HEK293 (cell line): ENCODE results near the gene JAZF1.

Experiments
- CTCF ChIA-PET: fragments of 350-600 bp; formaldehyde crosslinking; extraction: SDS; loops from one replicate; lab custom pipeline; 2021; ENCODE audit warnings: antibody characterized with exemption; lab: Yijun Ruan, JAX
- POLR2A ChIA-PET: fragments of 300-600 bp; formaldehyde crosslinking; extraction: SDS; loops from one replicate; lab custom pipeline; 2020; ENCODE audit warnings: antibody characterized with exemption, inconsistent platforms; lab: Yijun Ruan, JAX
- H3K27ac ChIP-seq: fragments of 200-500 bp; sonication (Bioruptor generic); 2 replicates; pipeline ENCODE4 v1.5.1; 2014; ENCODE audit warnings: low read depth, low read length, control low read depth, inconsistent platforms; ENCODE audit errors: extremely low read depth
- H3K36me3 ChIP-seq, 2 experiments: fragments of 200-500 bp in 1 of 2; sonication (Bioruptor generic) in 1 of 2; 1 replicate in 1 of 2; 2 replicates in 1 of 2; pipeline ENCODE4 v1.5.1; 2014 to 2017; ENCODE audit warnings: inconsistent platforms in 2 of 2, low read length in 2 of 2; ENCODE audit not compliant: control insufficient read depth in 2 of 2, insufficient read depth in 1 of 2
- H3K4me1 ChIP-seq: fragments of 200-500 bp; sonication (Bioruptor generic); 2 replicates; pipeline ENCODE4 v1.5.1; 2014; ENCODE audit warnings: mild to moderate bottlenecking, low read length, inconsistent platforms; ENCODE audit not compliant: control insufficient read depth, insufficient read depth
- H3K4me3 ChIP-seq: 2 replicates; pipeline ENCODE4 v1.5.1; 2011; ENCODE audit warnings: low read depth, mild to moderate bottlenecking, control low read depth, low read length, moderate library complexity
- H3K9me3 ChIP-seq: fragments of 200-500 bp; sonication (Bioruptor generic); 2 replicates; pipeline ENCODE4 v1.5.1; 2014; ENCODE audit warnings: low read depth, low read length, inconsistent platforms; ENCODE audit not compliant: control insufficient read depth, insufficient read depth
- HOXD13 ChIP-seq: sonication (generic); formaldehyde crosslinking; IDR thresholded peaks from 2 replicates; pipeline ENCODE4 v1.8.0; 2022; ENCODE audit warnings: missing genetic modification reagents, borderline replicate concordance
- MEIS1 ChIP-seq: sonication (generic); formaldehyde crosslinking; IDR thresholded peaks from 2 replicates; pipeline ENCODE4 v1.8.1; 2022; ENCODE audit warnings: missing genetic modification reagents, mild to moderate bottlenecking, borderline replicate concordance
- MYNN ChIP-seq: fragments of 450-650 bp; formaldehyde crosslinking; IDR thresholded peaks from 2 replicates; pipeline ENCODE4 v1.5.1; 2016; ENCODE audit warnings: missing biosample characterization, missing genetic modification characterization, borderline replicate concordance
- MZF1 ChIP-seq: fragments of 450-650 bp; formaldehyde crosslinking; IDR thresholded peaks from 2 replicates; pipeline ENCODE4 v1.5.1; 2017; ENCODE audit warnings: missing biosample characterization, missing genetic modification characterization, borderline replicate concordance
- RBAK ChIP-seq: fragments of 450-650 bp; formaldehyde crosslinking; IDR thresholded peaks from 2 replicates; pipeline ENCODE4 v1.5.1; 2016; ENCODE audit warnings: missing biosample characterization, missing genetic modification characterization
- SCRT2 ChIP-seq: fragments of 450-650 bp; formaldehyde crosslinking; IDR thresholded peaks from 2 replicates; pipeline ENCODE4 v1.5.1; 2016; ENCODE audit warnings: missing biosample characterization, missing genetic modification characterization
- ZBTB48 ChIP-seq: fragments of 450-650 bp; formaldehyde crosslinking; IDR thresholded peaks from 2 replicates; pipeline ENCODE4 v1.5.1; 2016; ENCODE audit warnings: missing biosample characterization, missing genetic modification characterization
- ZFHX2 ChIP-seq: fragments of 450-650 bp; formaldehyde crosslinking; conservative IDR thresholded peaks from 2 replicates; pipeline ENCODE4 v1.5.1; 2016; ENCODE audit warnings: missing biosample characterization, missing genetic modification characterization
- ZNF169 ChIP-seq: fragments of 450-650 bp; formaldehyde crosslinking; IDR thresholded peaks from 2 replicates; pipeline ENCODE4 v1.5.1; 2016; ENCODE audit warnings: missing biosample characterization, missing genetic modification characterization
- ZNF2 ChIP-seq: fragments of 450-650 bp; formaldehyde crosslinking; IDR thresholded peaks from 2 replicates; pipeline ENCODE4 v1.5.1; 2016; ENCODE audit warnings: missing biosample characterization, missing genetic modification characterization
- ZNF266 ChIP-seq: fragments of 450-650 bp; formaldehyde crosslinking; IDR thresholded peaks from 2 replicates; pipeline ENCODE4 v1.5.1; 2016; ENCODE audit warnings: missing biosample characterization, missing genetic modification characterization, low read depth
- ZNF324 ChIP-seq: fragments of 450-650 bp; formaldehyde crosslinking; IDR thresholded peaks from 2 replicates; pipeline ENCODE4 v1.5.1; 2016; ENCODE audit warnings: missing biosample characterization, missing genetic modification characterization
- ZNF335 ChIP-seq: fragments of 450-650 bp; formaldehyde crosslinking; conservative IDR thresholded peaks from 2 replicates; pipeline ENCODE4 v1.5.1; 2016; ENCODE audit warnings: missing biosample characterization, missing genetic modification characterization
- ZNF510 ChIP-seq: fragments of 450-650 bp; formaldehyde crosslinking; IDR thresholded peaks from 2 replicates; pipeline ENCODE4 v1.5.1; 2018; ENCODE audit warnings: mild to moderate bottlenecking, missing genetic modification characterization, missing biosample characterization; ENCODE audit not compliant: insufficient replicate concordance
- ZNF549 ChIP-seq: fragments of 450-650 bp; IDR thresholded peaks from 2 replicates; pipeline ENCODE4 v1.5.1; 2018; ENCODE audit warnings: missing biosample characterization, missing genetic modification characterization, mild to moderate bottlenecking, inconsistent platforms, moderate library complexity
- ZNF629 ChIP-seq: fragments of 450-650 bp; formaldehyde crosslinking; IDR thresholded peaks from 2 replicates; pipeline ENCODE4 v1.5.1; 2017; ENCODE audit warnings: missing biosample characterization, missing genetic modification characterization
- ZNF704 ChIP-seq: fragments of 450-650 bp; formaldehyde crosslinking; IDR thresholded peaks from 2 replicates; pipeline ENCODE4 v1.5.1; 2016; ENCODE audit warnings: missing biosample characterization, missing genetic modification characterization
- ZNF707 ChIP-seq: fragments of 450-650 bp; formaldehyde crosslinking; IDR thresholded peaks from 2 replicates; pipeline ENCODE4 v1.5.1; 2016; ENCODE audit warnings: missing biosample characterization, missing genetic modification characterization
- ZNF776 ChIP-seq: fragments of 450-650 bp; formaldehyde crosslinking; IDR thresholded peaks from 2 replicates; pipeline ENCODE4 v1.5.0; 2017; ENCODE audit warnings: missing biosample characterization, missing genetic modification characterization, borderline replicate concordance
- ZNF785 ChIP-seq: fragments of 450-650 bp; formaldehyde crosslinking; IDR thresholded peaks from 2 replicates; pipeline ENCODE4 v1.5.1; 2016; ENCODE audit warnings: missing biosample characterization, missing genetic modification characterization
- ZNF791 ChIP-seq: fragments of 450-650 bp; formaldehyde crosslinking; IDR thresholded peaks from 2 replicates; pipeline ENCODE4 v1.5.1; 2016; ENCODE audit warnings: missing biosample characterization, missing genetic modification characterization
- ZSCAN16 ChIP-seq: fragments of 450-650 bp; formaldehyde crosslinking; IDR thresholded peaks from 2 replicates; pipeline ENCODE4 v1.5.1; 2016; ENCODE audit warnings: missing biosample characterization, missing genetic modification characterization
- ZSCAN5A ChIP-seq: fragments of 450-650 bp; formaldehyde crosslinking; IDR thresholded peaks from 2 replicates; pipeline ENCODE4 v1.5.1; 2016; ENCODE audit warnings: missing biosample characterization, missing genetic modification characterization
- TF ChIP-seq, protein P1 (sequence below): fragments of 450-650 bp; formaldehyde crosslinking; IDR thresholded peaks from 2 replicates; pipeline ENCODE4 v1.5.1; 2017; ENCODE audit warnings: missing biosample characterization, missing genetic modification characterization
- TF ChIP-seq, protein P2 (sequence below): fragments of 450-650 bp; formaldehyde crosslinking; IDR thresholded peaks from 2 replicates; pipeline ENCODE4 v1.5.1; 2017; ENCODE audit warnings: missing biosample characterization, missing genetic modification characterization

JAZF1 gene

DNA sequence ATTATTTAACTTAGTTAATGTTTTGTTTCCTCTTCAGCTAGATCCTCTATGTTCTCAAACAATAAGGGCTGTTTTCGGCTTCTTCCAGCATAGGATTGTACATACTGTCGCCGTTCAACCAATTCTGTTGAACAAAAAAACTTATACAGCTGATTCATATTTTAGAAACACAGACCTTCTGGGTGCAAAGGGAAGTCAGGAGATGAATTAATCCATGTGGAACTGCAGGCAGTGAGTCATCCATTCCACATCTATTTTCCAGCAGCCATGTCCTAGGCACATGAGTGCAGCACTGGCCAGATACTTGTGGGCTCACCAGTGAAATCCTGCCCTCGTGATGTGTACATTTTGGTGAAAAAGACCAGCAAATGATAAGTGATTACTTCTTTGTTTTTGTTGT is 163.2 kb downstream of the JAZF1 start:
- ChIA-PET POLR2A (no interaction called here), CTCF (interaction anchor here (0.7 to 8.0 kb wide), 4 partner anchors 14 to 440 kb away, joined by 4 to 66 read pairs (median 7); no protein-coding TSS in a partner anchor)
- H3K27ac ChIP-seq = no peak overlapping the region
- H3K36me3 ChIP-seq = no peaks in the 10 kb centered on the region
- TF ChIP-seq ZNF335 (tag by site-specific recombination) (no peak), MYNN (no peak), ZSCAN16 (tag by site-specific recombination) (no peak), ZNF791 (tag by site-specific recombination) (no peak), ZNF707 (no peak), SCRT2 (no peak), ZFHX2 (tag by site-specific recombination) (no peak), ZNF2 (tag by site-specific recombination) (no peak), ZNF324 (tag by site-specific recombination) (no peak), ZSCAN5A (tag by site-specific recombination) (no peak), MEIS1 (CRISPR knock-in tag) (no peak), MZF1 (no peak), RBAK (tag by site-specific recombination) (no peak)
- TF ChIP-seq, protein P1, sequence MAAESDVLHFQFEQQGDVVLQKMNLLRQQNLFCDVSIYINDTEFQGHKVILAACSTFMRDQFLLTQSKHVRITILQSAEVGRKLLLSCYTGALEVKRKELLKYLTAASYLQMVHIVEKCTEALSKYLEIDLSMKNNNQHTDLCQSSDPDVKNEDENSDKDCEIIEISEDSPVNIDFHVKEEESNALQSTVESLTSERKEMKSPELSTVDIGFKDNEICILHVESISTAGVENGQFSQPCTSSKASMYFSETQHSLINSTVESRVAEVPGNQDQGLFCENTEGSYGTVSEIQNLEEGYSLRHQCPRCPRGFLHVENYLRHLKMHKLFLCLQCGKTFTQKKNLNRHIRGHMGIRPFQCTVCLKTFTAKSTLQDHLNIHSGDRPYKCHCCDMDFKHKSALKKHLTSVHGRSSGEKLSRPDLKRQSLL (tag by site-specific recombination) = no peak
- H3K4me3 ChIP-seq = no peak overlapping the region
- H3K4me1 ChIP-seq = peaks cover 5% of the 10 kb centered on the region; the same call in 1 of the 2 replicates
- H3K9me3 ChIP-seq = no peaks in the 10 kb centered on the region

DNA sequence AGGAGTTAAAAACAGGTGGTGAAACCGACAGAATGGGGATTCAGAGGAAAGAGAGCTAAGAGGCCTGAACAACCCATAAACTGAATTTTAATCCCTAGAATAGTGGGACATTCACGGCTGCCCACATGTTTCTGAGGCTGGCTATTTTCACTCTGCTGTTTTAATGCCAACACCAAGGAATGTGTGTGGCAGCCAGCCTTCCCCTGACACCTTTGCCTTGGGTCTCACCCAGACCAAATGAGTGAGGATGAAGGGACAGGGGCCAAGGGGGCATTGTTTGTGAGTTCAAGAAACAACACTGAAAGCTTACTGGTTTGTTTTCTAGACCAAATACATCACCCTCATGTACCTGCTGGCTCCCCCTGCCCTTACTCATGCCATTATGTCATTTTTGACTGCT is 164.3 kb downstream of the JAZF1 start:
- no peak overlapping the region for H3K4me3 ChIP-seq
- H3K9me3 ChIP-seq = no peaks in the 10 kb centered on the region
- POLR2A ChIA-PET = no interaction called here
- H3K4me1 ChIP-seq = peaks cover 5% of the 10 kb centered on the region; the same call in 1 of the 2 replicates
- no peak overlapping the region for H3K27ac ChIP-seq
- CTCF ChIA-PET = interaction anchor here (0.6 to 1.5 kb wide), 2 partner anchors 80 to 270 kb away, joined by 4 to 5 read pairs; no protein-coding TSS in a partner anchor
- TF ChIP-seq, protein P2, sequence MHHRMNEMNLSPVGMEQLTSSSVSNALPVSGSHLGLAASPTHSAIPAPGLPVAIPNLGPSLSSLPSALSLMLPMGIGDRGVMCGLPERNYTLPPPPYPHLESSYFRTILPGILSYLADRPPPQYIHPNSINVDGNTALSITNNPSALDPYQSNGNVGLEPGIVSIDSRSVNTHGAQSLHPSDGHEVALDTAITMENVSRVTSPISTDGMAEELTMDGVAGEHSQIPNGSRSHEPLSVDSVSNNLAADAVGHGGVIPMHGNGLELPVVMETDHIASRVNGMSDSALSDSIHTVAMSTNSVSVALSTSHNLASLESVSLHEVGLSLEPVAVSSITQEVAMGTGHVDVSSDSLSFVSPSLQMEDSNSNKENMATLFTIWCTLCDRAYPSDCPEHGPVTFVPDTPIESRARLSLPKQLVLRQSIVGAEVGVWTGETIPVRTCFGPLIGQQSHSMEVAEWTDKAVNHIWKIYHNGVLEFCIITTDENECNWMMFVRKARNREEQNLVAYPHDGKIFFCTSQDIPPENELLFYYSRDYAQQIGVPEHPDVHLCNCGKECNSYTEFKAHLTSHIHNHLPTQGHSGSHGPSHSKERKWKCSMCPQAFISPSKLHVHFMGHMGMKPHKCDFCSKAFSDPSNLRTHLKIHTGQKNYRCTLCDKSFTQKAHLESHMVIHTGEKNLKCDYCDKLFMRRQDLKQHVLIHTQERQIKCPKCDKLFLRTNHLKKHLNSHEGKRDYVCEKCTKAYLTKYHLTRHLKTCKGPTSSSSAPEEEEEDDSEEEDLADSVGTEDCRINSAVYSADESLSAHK = no peak
- TF ChIP-seq HOXD13 (CRISPR knock-in tag) (no peak), ZBTB48 (tag by site-specific recombination) (no peak), ZNF704 (tag by site-specific recombination) (no peak), ZNF266 (no peak), ZNF169 (no peak), ZNF785 (tag by site-specific recombination) (no peak), ZNF549 (tag by site-specific recombination) (no peak), ZNF776 (tag by site-specific recombination) (no peak), ZNF629 (no peak), ZNF510 (tag by site-specific recombination) (no peak)
- no peaks in the 10 kb centered on the region for H3K36me3 ChIP-seq
